Smooth muscle cell (in vitro differentiated cells): ENCODE results near the gene TEK. TPM values are rescaled to one million over a fixed set of nuclear protein-coding genes. Genes with fewer than 3 reads are reported as not detected.

Source experiments
- DNase-seq: peaks from one replicate; lab custom pipeline; 2025; ENCODE audit not compliant: unreplicated experiment; lab: John Stamatoyannopoulos, UW
- H2AFZ ChIP-seq: fragments of 200-600 bp; sonication (generic); 2 replicates; pipeline ENCODE4 v1.6.0; 2016; ENCODE audit warnings: antibody characterized with exemption, low read depth, mild to moderate bottlenecking
- H3F3A ChIP-seq: fragments of 200-600 bp; sonication (generic); 2 replicates; pipeline ENCODE4 v1.6.0; 2017; ENCODE audit warnings: antibody characterized with exemption, low read depth
- H3K27ac ChIP-seq: fragments of 200-600 bp; sonication (generic); 2 replicates; pipeline ENCODE4 v1.5.1; 2016; ENCODE audit warnings: low read depth, mild to moderate bottlenecking
- H3K27me3 ChIP-seq: fragments of 200-600 bp; sonication (generic); 2 replicates; pipeline ENCODE4 v1.6.1; 2016; ENCODE audit warnings: low read depth, mild to moderate bottlenecking
- H3K36me3 ChIP-seq: fragments of 200-600 bp; sonication (generic); 2 replicates; pipeline ENCODE4 v1.5.1; 2016; ENCODE audit warnings: low read depth
- H3K4me1 ChIP-seq: fragments of 200-600 bp; sonication (generic); 2 replicates; pipeline ENCODE4 v1.5.1; 2016; ENCODE audit warnings: low read depth
- H3K4me2 ChIP-seq: fragments of 200-600 bp; sonication (generic); 2 replicates; pipeline ENCODE4 v1.6.0; 2016; ENCODE audit warnings: mild to moderate bottlenecking
- H3K4me3 ChIP-seq: fragments of 200-600 bp; sonication (generic); 2 replicates; pipeline ENCODE4 v1.5.1; 2016; ENCODE audit warnings: mild to moderate bottlenecking
- H3K79me2 ChIP-seq: fragments of 200-600 bp; sonication (generic); 2 replicates; pipeline ENCODE4 v1.6.0; 2016; ENCODE audit warnings: low read depth, mild to moderate bottlenecking
- H3K9ac ChIP-seq: fragments of 200-600 bp; sonication (generic); 2 replicates; pipeline ENCODE4 v1.6.0; 2016; ENCODE audit warnings: low read depth
- H3K9me3 ChIP-seq: fragments of 200-600 bp; sonication (generic); replicated peaks from 2 replicates; pipeline ENCODE4 v1.5.1; 2016; ENCODE audit warnings: low read depth
- H4K20me1 ChIP-seq: fragments of 200-600 bp; sonication (generic); 2 replicates; pipeline ENCODE4 v1.6.0; 2016; ENCODE audit warnings: low read depth
- WGBS: methylation state at CpG from one replicate; pipeline ENCODE4 v1.1.7; 2016; ENCODE audit warnings: low lambda C conversion rate; 5-methylcytosine and 5-hydroxymethylcytosine counted together
- polyA plus RNA-seq: library from polyadenylated mRNA; unstranded; fragments of >200 nt; fragmentation: Nextera tagmentation; extraction: Ambion mirVana; gene quantifications from 2 replicates; pipeline ENCODE4 v1.2.1, GENCODE V29; 2016
- total RNA-seq: library from RNA; depleted of rRNA; stranded (reverse); fragments of >200 nt; gene quantifications from 2 replicates; pipeline ENCODE4 v1.2.3, GENCODE V29; 2014
- TF ChIP-seq, protein P1 (sequence below): fragments of 200-600 bp; sonication (generic); IDR thresholded peaks from 2 replicates; pipeline ENCODE4 v1.5.1; 2017; ENCODE audit warnings: borderline replicate concordance, mild to moderate bottlenecking, antibody characterized with exemption; ENCODE audit not compliant: insufficient read depth, poor library complexity, severe bottlenecking

Gene TEK
- total and polyA plus RNA-seq, 2 experiments from 2014 or later: 36.0 to 58.9 TPM

DNA sequence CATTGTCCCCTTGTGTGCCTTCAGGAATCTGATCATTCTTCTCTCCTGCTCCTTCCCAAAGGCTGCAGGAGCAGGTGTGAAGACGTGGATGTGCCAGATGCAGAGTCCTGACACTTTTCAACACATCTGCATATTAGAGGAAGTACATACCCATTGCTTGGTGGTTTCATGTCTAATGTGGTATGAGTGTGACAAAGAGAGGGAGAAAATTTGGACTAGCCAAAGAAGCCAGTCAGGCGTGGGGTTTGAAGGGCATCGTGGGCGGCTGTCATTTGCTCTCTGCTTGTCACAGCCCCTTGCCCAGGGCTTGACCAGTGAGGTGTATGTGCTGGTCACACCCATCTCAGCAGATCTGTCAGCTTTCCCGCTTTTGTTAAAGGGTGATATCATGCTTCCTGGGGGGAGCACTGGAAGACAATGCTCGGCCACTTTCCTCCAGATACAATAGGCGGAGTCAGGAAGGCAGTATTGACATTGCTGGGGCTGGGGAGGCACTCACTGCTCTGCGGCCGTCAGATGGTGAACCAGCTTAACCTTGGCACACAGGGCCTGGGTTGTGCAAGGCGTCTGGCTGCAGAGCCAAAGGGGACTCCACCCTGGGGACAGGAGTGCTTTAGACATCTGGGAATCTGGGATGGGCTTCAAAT lies 8.6 kb downstream of the TEK start:
- Histone ChIP-seq H3K4me1 (no peaks in the 10 kb centered on the region), H3K4me3 (no peak overlapping the region), H3K36me3 (no peaks in the 10 kb centered on the region), H2AFZ (no peak overlapping the region), H4K20me1 (no peaks in the 10 kb centered on the region), H3K9me3 (no peaks in the 10 kb centered on the region), H3K4me2 (no peak overlapping the region), H3F3A (no peaks in the 10 kb centered on the region), H3K27me3 (no peaks in the 10 kb centered on the region), H3K9ac (no peak overlapping the region), H3K79me2 (peaks cover 89% of the 10 kb centered on the region), H3K27ac (peak overlapping the region; percentile 23)
- DNase-seq: no peak
- 80% methylated on average over 10 of the region's 10 CpGs for WGBS
- TF ChIP-seq, protein P1, sequence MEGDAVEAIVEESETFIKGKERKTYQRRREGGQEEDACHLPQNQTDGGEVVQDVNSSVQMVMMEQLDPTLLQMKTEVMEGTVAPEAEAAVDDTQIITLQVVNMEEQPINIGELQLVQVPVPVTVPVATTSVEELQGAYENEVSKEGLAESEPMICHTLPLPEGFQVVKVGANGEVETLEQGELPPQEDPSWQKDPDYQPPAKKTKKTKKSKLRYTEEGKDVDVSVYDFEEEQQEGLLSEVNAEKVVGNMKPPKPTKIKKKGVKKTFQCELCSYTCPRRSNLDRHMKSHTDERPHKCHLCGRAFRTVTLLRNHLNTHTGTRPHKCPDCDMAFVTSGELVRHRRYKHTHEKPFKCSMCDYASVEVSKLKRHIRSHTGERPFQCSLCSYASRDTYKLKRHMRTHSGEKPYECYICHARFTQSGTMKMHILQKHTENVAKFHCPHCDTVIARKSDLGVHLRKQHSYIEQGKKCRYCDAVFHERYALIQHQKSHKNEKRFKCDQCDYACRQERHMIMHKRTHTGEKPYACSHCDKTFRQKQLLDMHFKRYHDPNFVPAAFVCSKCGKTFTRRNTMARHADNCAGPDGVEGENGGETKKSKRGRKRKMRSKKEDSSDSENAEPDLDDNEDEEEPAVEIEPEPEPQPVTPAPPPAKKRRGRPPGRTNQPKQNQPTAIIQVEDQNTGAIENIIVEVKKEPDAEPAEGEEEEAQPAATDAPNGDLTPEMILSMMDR: no peak

DNA sequence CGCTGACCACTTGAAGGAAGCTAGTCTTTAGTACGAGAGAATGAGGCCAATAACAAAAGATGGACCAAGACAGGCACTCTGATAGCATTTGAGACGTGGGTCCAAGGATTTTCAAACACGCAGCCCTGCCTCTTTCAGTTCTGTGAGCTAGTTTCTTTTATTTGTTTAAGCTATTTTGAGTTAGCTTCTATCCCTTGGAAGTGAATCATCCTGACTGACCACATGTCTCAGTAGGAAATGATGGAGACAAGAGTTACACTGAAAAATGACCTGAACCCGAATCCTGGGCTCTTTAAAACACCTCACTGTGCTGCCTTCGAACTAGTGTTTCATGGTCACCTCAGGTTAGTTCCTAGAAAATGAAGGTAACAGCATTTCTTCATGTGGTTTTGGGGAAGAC lies 9.9 kb downstream of the TEK start:
- 50% methylated on average over 6 of the region's 6 CpGs for WGBS
- TF ChIP-seq, protein P1: no peak
- no peaks in the 10 kb centered on the region for H4K20me1 ChIP-seq
- no peak overlapping the region for H3K4me3 ChIP-seq
- peak overlapping the region; percentile 86 for H2AFZ ChIP-seq
- peak overlapping the region; percentile 40 for H3K9ac ChIP-seq
- peak overlapping the region; percentile 83 for H3K27ac ChIP-seq
- no peaks in the 10 kb centered on the region for H3K9me3 ChIP-seq
- no peak for DNase-seq
- peaks cover 77% of the 10 kb centered on the region for H3K79me2 ChIP-seq
- H3F3A ChIP-seq: no peaks in the 10 kb centered on the region
- H3K4me2 ChIP-seq: peak overlapping the region; percentile 66
- H3K4me1 ChIP-seq: no peaks in the 10 kb centered on the region
- H3K27me3 ChIP-seq: no peaks in the 10 kb centered on the region
- H3K36me3 ChIP-seq: no peaks in the 10 kb centered on the region

DNA sequence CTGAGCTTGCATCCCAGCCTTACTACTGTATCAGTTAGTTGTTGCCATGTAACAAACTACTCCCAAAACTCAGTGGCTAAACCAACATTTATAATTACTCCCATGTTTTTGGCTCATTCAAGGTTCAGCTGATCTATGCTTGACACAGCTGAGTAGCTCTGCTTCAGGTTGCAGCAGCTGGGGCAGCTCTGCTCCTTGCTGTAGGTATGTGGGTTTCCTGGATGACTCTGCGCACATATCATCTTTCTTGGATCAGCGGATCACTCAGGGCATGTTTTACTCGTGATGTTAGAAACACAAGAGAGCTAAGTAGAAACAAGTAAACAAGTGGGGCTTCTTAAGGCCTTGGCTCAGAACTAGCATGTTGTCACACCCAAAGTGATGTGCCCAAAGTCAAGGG lies 15.1 kb downstream of the TEK start:
- H3K4me3 ChIP-seq: no peak overlapping the region
- no peaks in the 10 kb centered on the region for H3K9me3 ChIP-seq
- no peaks in the 10 kb centered on the region for H3K27me3 ChIP-seq
- H3K4me1 ChIP-seq: peaks cover 7% of the 10 kb centered on the region
- peaks cover 7% of the 10 kb centered on the region for H3F3A ChIP-seq
- H3K9ac ChIP-seq: no peak overlapping the region
- no peak overlapping the region for H2AFZ ChIP-seq
- WGBS: 69% methylated on average over 3 of the region's 3 CpGs
- H4K20me1 ChIP-seq: no peaks in the 10 kb centered on the region
- H3K4me2 ChIP-seq: peak overlapping the region; percentile 60
- no peaks in the 10 kb centered on the region for H3K36me3 ChIP-seq
- DNase-seq: no peak
- TF ChIP-seq, protein P1: no peak
- peaks cover 51% of the 10 kb centered on the region for H3K79me2 ChIP-seq
- peak overlapping the region; percentile 93 for H3K27ac ChIP-seq

DNA sequence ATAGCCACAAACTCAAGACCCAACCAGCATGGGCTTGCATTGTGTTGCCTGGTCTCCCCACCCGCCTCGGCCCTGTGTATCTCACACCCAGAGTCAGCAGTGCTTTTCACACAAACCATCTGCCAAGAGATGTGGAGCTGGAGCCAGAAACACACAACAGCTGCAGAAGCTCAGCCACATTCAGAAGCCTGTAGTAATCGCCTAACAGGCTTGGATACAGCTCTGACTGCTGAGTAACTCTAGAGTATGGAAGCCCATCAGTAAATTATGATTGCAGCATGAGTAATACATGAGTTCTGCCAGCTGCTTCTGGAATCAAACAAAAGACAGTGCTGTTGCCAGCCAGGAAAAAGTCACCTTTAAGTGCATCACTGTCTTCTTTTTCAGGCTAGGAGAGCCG lies 16.0 kb downstream of the TEK start:
- peak overlapping the region; percentile 93 for H3K27ac ChIP-seq
- 12% methylated on average over 4 of the region's 4 CpGs for WGBS
- peak overlapping the region; percentile 60 for H3K9ac ChIP-seq

More for the DNA sequence above, 16.0 kb downstream of the TEK start:
- Histone ChIP-seq H3K36me3 (no peaks in the 10 kb centered on the region), H3F3A (peaks cover 7% of the 10 kb centered on the region), H3K4me1 (peaks cover 7% of the 10 kb centered on the region), H3K4me2 (peak overlapping the region; percentile 66), H3K4me3 (no peak overlapping the region), H3K9me3 (no peaks in the 10 kb centered on the region), H4K20me1 (no peaks in the 10 kb centered on the region), H3K27me3 (no peaks in the 10 kb centered on the region), H3K79me2 (peaks cover 51% of the 10 kb centered on the region), H2AFZ (no peak overlapping the region)
- DNase-seq: peak; percentile 15
- TF ChIP-seq, protein P1: no peak
